Esophagus (tissue), 2 donors: Measurements from ENCODE around the gene MYL6B. TPM values are rescaled to one million over a fixed set of nuclear protein-coding genes. Genes with fewer than 3 reads are reported as not detected.

Source experiments
- H3K27ac ChIP-seq, 2 donors: one replicate each; pipeline ENCODE4 v1.5.1; 2013; ENCODE audit warnings: low read depth in 2 of 2, mild to moderate bottlenecking in 2 of 2, inconsistent platforms in 1 of 2, low read length in 1 of 2, moderate library complexity in 1 of 2
- H3K27me3 ChIP-seq, 2 donors: one replicate each; pipeline ENCODE4 v1.6.1; 2013; ENCODE audit warnings: low read length in 2 of 2, control low read depth in 1 of 2, mild to moderate bottlenecking in 1 of 2; ENCODE audit not compliant: insufficient read depth in 2 of 2, control insufficient read depth in 1 of 2
- H3K36me3 ChIP-seq, 2 donors: one replicate each; pipeline ENCODE4 v1.6.1; 2013; ENCODE audit warnings: low read length in 1 of 2; ENCODE audit not compliant: control insufficient read depth in 2 of 2, insufficient read depth in 2 of 2
- H3K4me1 ChIP-seq, 2 donors: one replicate each; pipeline ENCODE4 v1.6.1; 2013; ENCODE audit warnings: low read length in 1 of 2; ENCODE audit not compliant: control insufficient read depth in 2 of 2, insufficient read depth in 2 of 2
- H3K4me3 ChIP-seq, 2 donors: one replicate each; pipeline ENCODE4 v1.5.1; 2013; ENCODE audit warnings: low read length in 2 of 2, mild to moderate bottlenecking in 2 of 2, low read depth in 1 of 2, moderate library complexity in 1 of 2
- H3K9me3 ChIP-seq, 2 donors: one replicate each; pipeline ENCODE4 v1.6.1; 2013; ENCODE audit warnings: mild to moderate bottlenecking in 2 of 2, low read depth in 1 of 2, low read length in 1 of 2, moderate library complexity in 1 of 2; ENCODE audit not compliant: control insufficient read depth in 2 of 2, insufficient read depth in 1 of 2
- WGBS, 2 donors: extraction: QIAGEN DNeasy Blood & Tissue Kit; methylation state at CpG; one replicate each; pipeline ENCODE4 v1.1.7; 2013; 5-methylcytosine and 5-hydroxymethylcytosine counted together
- polyA plus RNA-seq, 2 donors: library from polyadenylated mRNA; stranded (reverse); fragments of 200-250 nt; gene quantifications; one replicate each; pipeline ENCODE4 v1.2.3, GENCODE V29; 2013
- donor health status: healthy with polysubstance abuse.
- donor health status: Bipolar disorder and iron deficiency.

The MYL6B gene
- 10 to 100 TPM; 57.3 to 57.7 TPM for polyA plus RNA-seq

- Histone ChIP-seq H3K4me3 (peak within 1 kb of the TSS; percentile 50 to 66), H3K27ac (peak within 1 kb of the TSS; percentile 94 to 100), H3K9me3 (no peaks in the 10 kb centered on the region), H3K36me3 (peaks cover 0 to 2% of the 10 kb centered on the region in 2 donors), H3K27me3 (no peaks in the 10 kb centered on the region), H3K4me1 (peaks cover 0 to 3% of the 10 kb centered on the region in 2 donors)
- 0 to 1% methylated on average over 37 of the region's 37 CpGs for WGBS, 2 donors
Observed at GRCh38 chr12:56152132-56152755, at the start of gene MYL6B. Gene MYL6B, plus strand, starts transcription at chr12:56152587. Its CDS starts 1,332 bp downstream, at chr12:56153919.

DNA sequence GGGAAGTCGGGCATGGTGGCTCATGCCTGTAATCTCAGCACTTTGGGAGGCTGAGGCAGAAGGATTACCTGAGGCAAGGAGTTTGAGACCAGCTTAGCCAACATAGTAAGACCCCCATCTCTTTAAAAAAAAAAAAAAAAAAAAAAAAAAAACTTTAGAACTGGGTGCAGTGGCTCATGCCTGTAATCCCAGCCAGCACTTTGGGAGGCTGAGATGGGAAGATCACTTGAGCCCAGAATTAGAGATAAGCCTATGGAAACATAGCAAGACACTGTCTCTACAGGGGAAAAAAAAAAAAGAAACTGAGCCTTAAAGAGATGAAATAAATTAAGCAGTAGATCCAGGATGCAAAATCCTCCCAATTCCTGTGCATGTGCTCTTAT, 49.7 kb upstream of the MYL6B start:
- peak overlapping the region in 1 of 2 donors; percentile 86 for H3K27ac ChIP-seq
- WGBS, 2 donors: 69% methylated on average over 1 of the region's 1 CpG
- peaks cover 3 to 4% of the 10 kb centered on the region in 2 donors for H3K4me1 ChIP-seq

DNA sequence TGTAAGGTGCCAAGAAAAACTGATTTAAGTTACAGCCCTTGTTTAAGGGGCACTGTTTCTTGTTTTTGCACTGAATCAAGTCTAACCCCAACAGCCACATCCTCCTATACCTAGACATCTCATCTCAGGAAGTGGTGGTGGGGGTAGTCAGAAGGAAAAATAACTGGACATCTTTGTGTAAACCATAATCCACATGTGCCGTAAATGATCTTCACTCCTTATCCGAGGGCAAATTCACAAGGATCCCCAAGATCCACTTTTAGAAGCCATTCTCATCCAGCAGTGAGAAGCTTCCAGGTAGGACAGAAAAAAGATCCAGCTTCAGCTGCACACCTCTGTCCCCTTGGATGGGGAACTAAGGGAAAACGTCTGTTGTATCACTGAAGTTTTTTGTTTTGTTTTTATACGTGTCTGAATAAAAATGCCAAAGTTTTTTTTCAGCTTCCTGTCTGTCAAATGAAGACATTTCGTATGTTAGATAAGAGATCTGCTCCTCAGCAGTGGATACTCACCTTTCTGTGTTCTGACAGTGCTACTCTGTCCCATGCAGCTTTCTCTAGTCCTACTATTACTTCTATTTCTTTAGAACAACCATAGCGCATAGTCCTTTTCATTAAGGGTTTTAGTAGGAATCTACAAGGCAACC, 49.2 kb upstream of the MYL6B start:
- WGBS, 2 donors: 38 to 40% methylated on average over 6 of the region's 6 CpGs
- Histone ChIP-seq H3K27me3 (no peaks in the 10 kb centered on the region), H3K4me1 (peaks cover 3 to 4% of the 10 kb centered on the region in 2 donors), H3K36me3 (peaks cover 0 to 13% of the 10 kb centered on the region in 2 donors), H3K4me3 (peak overlapping the region in 1 of 2 donors; percentile 86), H3K9me3 (no peaks in the 10 kb centered on the region), H3K27ac (peak overlapping the region; percentile 85 to 86)

More for the DNA sequence above, 49.7 kb upstream of the MYL6B start:
- Histone ChIP-seq H3K36me3 (peaks cover 0 to 11% of the 10 kb centered on the region in 2 donors), H3K4me3 (no peak overlapping the region), H3K9me3 (no peaks in the 10 kb centered on the region), H3K27me3 (no peaks in the 10 kb centered on the region)

GRCh38 chr12:56103823-56104108, 48.6 kb upstream of the MYL6B start:
- WGBS, 2 donors: 1 to 2% methylated on average over 8 of the region's 8 CpGs
- Histone ChIP-seq H3K4me1 (peaks cover 3 to 4% of the 10 kb centered on the region in 2 donors), H3K9me3 (no peaks in the 10 kb centered on the region), H3K27ac (peak overlapping the region; percentile 85 to 95), H3K27me3 (no peaks in the 10 kb centered on the region), H3K36me3 (peaks cover 0 to 11% of the 10 kb centered on the region in 2 donors), H3K4me3 (peak overlapping the region; percentile 86 to 97)

- Histone ChIP-seq H3K4me3 (peak within 1 kb of the TSS; percentile 86 to 97), H3K4me1 (peaks cover 3 to 4% of the 10 kb centered on the region in 2 donors), H3K9me3 (no peaks in the 10 kb centered on the region), H3K27me3 (no peaks in the 10 kb centered on the region), H3K36me3 (peaks cover 0 to 11% of the 10 kb centered on the region in 2 donors), H3K27ac (peak within 1 kb of the TSS; percentile 85 to 95)
- 0 to 1% methylated on average over 60 of the region's 60 CpGs for WGBS, 2 donors
Observed at GRCh38 chr12:56104109-56104814, 48.1 kb upstream of the MYL6B start, which contains the start of gene PA2G4. Gene PA2G4, plus strand, starts transcription at chr12:56104559. Its CDS starts 179 bp downstream, at chr12:56104738.

GRCh38 chr12:56104815-56105608, 47.4 kb upstream of the MYL6B start:
- Histone ChIP-seq H3K9me3 (no peaks in the 10 kb centered on the region), H3K27me3 (no peaks in the 10 kb centered on the region), H3K36me3 (peaks cover 3 to 8% of the 10 kb centered on the region in 2 donors), H3K27ac (peak overlapping the region; percentile 85 to 95), H3K4me1 (no peaks in the 10 kb centered on the region), H3K4me3 (peak overlapping the region; percentile 86 to 97)
- 1% methylated on average over 32 to 40 of the region's 40 CpGs for WGBS, 2 donors

DNA sequence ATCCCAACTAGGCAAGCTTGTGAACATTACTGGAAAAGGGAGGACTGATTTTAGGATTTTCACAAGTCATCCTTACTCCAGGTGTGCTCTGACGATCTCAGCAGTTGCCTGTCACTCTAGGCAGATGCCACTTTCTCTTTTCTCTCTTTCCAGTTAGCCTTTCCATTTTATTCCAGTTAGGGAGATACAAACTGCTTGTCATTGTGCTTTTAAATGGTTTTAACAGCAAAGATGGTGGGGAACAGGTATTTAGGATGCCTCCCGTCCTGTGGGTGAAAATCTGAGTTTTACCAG, 46.8 kb upstream of the MYL6B start:
- no peaks in the 10 kb centered on the region for H3K4me1 ChIP-seq
- H3K4me3 ChIP-seq: peak overlapping the region; percentile 86 to 97

DNA sequence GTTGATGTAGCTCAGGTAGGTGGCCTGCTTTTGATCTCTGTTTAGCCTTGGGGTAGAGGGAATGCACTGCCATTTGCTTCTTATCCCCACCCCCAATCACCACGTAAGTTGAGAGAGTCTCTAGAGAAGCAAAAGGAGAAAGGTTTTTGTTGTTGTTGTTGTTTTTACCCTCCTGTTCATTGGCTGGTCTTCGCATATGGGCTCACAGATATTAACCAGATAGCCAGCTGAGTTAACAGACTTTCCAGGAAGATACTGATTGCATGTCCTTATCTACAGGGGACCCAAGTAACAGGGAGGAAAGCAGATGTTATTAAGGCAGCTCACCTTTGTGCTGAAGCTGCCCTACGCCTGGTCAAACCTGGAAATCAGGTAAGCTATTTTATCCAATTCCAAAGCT, 45.1 kb upstream of the MYL6B start:
- Histone ChIP-seq H3K27me3 (no peaks in the 10 kb centered on the region), H3K4me1 (no peaks in the 10 kb centered on the region), H3K36me3 (peaks cover 11 to 17% of the 10 kb centered on the region in 2 donors), H3K9me3 (no peaks in the 10 kb centered on the region), H3K27ac (peak overlapping the region in 1 of 2 donors; percentile 4), H3K4me3 (no peak overlapping the region)
- WGBS, 2 donors: 87 to 89% methylated on average over 3 of the region's 3 CpGs

More for the DNA sequence above, 46.8 kb upstream of the MYL6B start:
- Histone ChIP-seq H3K9me3 (no peaks in the 10 kb centered on the region), H3K36me3 (peaks cover 6 to 8% of the 10 kb centered on the region in 2 donors), H3K27me3 (no peaks in the 10 kb centered on the region), H3K27ac (no peak overlapping the region)
- WGBS, 2 donors: 18 to 22% methylated on average over 2 of the region's 2 CpGs

DNA sequence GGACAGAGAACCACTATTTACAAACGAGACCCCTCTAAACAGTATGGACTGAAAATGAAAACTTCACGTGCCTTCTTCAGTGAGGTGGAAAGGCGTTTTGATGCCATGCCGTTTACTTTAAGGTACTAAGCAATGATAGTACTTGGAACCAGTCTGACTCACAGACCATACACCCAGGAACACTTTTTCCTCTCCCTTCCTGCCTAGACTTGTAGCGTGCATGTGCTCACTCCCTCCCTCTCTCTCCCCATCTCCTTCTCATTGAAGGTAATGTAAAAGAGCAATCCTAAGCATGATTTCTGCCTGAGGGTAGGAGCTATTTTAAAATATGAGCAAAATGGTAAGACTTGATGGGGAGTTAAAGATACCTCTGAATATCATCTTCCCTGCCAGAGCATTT, 41.8 kb upstream of the MYL6B start:
- 60 to 72% methylated on average over 5 of the region's 5 CpGs for WGBS, 2 donors
- H3K27ac ChIP-seq: peak overlapping the region in 1 of 2 donors; percentile 42
- no peaks in the 10 kb centered on the region for H3K9me3 ChIP-seq
- H3K4me3 ChIP-seq: no peak overlapping the region
- no peaks in the 10 kb centered on the region for H3K4me1 ChIP-seq
- peaks cover 11 to 23% of the 10 kb centered on the region in 2 donors for H3K36me3 ChIP-seq
- H3K27me3 ChIP-seq: no peaks in the 10 kb centered on the region
